ENCODE data around the gene FDXR.

FDXR gene

DNA sequence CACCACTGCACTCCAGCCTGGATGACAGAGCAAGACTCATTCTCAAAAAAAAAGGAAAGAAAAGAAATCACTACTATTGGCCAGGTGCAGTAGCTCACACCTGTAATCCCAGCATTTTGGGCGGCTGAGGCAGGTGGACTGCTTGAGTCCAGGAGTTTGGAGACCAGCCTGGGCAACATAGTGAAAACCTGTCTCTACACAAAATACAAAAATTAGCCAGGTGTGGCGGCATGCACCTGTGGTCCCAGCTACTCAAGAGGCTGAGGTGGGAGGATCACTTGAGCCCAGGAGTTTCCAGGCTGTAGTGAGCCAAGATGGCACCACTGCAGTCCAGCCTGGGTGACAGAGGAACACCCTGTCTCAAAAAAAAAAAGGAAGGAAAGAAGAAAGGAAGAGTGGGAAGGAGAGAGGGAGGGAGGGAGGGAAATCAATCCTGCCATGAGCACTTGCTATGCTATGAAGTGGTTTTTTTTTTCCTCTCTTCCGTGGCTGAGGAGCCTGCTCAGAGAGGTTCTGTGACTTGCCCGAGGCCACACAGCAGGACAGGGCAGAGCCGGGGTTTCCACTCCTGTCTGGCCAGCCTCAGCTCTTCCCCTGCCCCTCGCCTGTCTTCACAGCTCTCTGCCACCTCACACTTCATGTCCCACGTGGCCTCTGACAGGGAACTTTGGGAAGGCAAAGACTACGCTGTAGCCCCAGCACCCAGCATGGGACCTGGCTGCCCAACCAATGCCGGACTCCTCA, 24.0 kb downstream of the FDXR start:
- H3K27ac Mint-ChIP-seq = no peak overlapping the region
- no peak for DNase-seq
- H3K36me3 Mint-ChIP-seq (ENCODE audit: low read depth) = no peaks in the 10 kb centered on the region
- H3K4me1 Mint-ChIP-seq = peaks cover 7% of the 10 kb centered on the region
- no peaks in the 10 kb centered on the region for H3K9me3 Mint-ChIP-seq
- H3K27me3 Mint-ChIP-seq (ENCODE audit: low read depth, poor library complexity) = peaks cover 90% of the 10 kb centered on the region
- H3K4me3 Mint-ChIP-seq = no peak overlapping the region
- TF ChIP-seq, protein P1, sequence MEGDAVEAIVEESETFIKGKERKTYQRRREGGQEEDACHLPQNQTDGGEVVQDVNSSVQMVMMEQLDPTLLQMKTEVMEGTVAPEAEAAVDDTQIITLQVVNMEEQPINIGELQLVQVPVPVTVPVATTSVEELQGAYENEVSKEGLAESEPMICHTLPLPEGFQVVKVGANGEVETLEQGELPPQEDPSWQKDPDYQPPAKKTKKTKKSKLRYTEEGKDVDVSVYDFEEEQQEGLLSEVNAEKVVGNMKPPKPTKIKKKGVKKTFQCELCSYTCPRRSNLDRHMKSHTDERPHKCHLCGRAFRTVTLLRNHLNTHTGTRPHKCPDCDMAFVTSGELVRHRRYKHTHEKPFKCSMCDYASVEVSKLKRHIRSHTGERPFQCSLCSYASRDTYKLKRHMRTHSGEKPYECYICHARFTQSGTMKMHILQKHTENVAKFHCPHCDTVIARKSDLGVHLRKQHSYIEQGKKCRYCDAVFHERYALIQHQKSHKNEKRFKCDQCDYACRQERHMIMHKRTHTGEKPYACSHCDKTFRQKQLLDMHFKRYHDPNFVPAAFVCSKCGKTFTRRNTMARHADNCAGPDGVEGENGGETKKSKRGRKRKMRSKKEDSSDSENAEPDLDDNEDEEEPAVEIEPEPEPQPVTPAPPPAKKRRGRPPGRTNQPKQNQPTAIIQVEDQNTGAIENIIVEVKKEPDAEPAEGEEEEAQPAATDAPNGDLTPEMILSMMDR (IDR thresholded peaks at IDR 0.05) = no peak

DNA sequence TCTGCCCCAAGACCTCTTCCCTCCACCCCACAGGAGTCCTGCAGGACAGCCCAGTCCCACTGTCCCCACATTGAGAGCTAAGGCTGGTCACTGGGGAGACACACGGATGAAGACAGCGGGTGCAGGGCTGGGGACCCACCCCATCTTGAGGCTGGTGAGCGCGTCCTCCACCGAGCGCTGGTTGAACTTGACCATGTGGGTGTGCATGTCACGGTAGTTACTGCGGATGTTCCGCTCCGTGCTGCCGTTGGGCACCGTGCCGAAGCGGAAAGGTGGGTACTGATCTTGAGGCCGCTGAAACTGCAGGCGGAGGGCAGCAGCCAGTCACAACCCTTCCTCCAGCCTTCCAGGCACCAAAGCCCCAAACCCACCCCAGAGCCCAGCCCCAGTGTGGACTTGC, 26.2 kb downstream of the FDXR start:
- Mint-ChIP-seq H3K4me1 (peaks cover 5% of the 10 kb centered on the region), H3K36me3 (ENCODE audit: low read depth) (no peaks in the 10 kb centered on the region), H3K4me3 (no peak overlapping the region), H3K9me3 (no peaks in the 10 kb centered on the region), H3K27ac (no peak overlapping the region), H3K27me3 (ENCODE audit: low read depth, poor library complexity) (peaks cover 88% of the 10 kb centered on the region)
- no peak for DNase-seq
- TF ChIP-seq, protein P1 (IDR thresholded peaks at IDR 0.05) = no peak

DNA sequence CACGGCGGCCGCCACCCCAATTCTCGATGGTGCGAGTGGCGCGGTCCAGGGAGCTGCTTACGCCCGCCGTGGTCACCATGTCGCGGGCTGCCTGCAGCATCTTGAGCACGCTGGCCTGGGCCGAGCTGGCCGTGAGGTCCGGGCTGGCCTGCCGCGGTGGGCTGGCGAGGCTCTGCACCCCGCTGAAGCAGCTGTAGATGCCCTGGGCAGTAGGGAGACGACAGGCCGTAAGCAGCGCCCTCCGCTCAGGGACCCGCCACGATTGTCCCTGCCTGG, 29.5 kb downstream of the FDXR start:
- DNase-seq = no peak
- Mint-ChIP-seq H3K36me3 (ENCODE audit: low read depth) (peaks cover 3% of the 10 kb centered on the region), H3K27ac (no peak overlapping the region), H3K4me3 (no peak overlapping the region), H3K4me1 (peaks cover 37% of the 10 kb centered on the region), H3K27me3 (ENCODE audit: low read depth, poor library complexity) (peaks cover 70% of the 10 kb centered on the region), H3K9me3 (no peaks in the 10 kb centered on the region)
- TF ChIP-seq, protein P1 (IDR thresholded peaks at IDR 0.05) = no peak

DNA sequence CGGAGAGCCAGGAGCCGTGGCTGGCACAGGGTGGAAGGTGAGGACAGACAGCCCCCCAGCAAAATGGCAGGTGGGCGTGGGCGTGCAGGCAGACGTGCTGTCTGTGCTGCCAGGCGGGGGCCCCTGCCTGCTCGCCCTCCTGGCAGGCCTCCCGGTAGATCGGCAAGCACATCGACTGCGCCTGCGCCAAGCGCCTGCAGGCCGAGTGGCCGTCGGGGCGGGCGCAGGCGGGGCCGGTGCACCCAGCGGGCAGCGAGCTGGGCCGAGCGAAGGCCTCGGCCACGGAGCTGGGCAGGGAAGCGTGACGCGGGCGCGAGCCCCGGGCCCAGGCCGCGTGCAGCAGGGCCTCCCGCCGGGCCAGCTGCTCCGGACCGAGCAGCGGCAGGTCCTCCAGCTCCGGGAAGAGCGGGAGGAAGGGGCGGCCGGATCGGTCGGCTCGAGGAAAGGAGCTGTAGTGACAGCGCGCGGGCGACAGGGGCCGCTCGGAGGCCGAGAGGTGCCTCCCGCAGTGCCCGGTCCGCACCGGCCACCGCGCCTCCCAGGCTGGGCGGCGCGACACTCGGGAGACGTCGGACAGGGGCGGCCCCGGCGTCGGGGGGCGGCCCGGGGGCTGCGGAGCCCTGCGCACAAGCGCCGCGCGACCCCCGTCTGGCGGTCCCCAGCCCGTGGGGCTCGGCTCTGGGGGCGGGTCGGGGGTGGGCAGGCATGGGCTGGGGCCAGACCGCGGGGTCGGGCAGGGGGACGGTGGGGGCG, 30.0 kb downstream of the FDXR start:
- DNase-seq = peak; percentile 82
- H3K36me3 Mint-ChIP-seq (ENCODE audit: low read depth) = peaks cover 6% of the 10 kb centered on the region
- no peaks in the 10 kb centered on the region for H3K9me3 Mint-ChIP-seq
- no peak overlapping the region for H3K27ac Mint-ChIP-seq
- peaks cover 65% of the 10 kb centered on the region for H3K27me3 Mint-ChIP-seq (ENCODE audit: low read depth, poor library complexity)
- peaks cover 43% of the 10 kb centered on the region for H3K4me1 Mint-ChIP-seq
- no peak overlapping the region for H3K4me3 Mint-ChIP-seq
- TF ChIP-seq, protein P1 (IDR thresholded peaks at IDR 0.05) = peak; percentile 44

DNA sequence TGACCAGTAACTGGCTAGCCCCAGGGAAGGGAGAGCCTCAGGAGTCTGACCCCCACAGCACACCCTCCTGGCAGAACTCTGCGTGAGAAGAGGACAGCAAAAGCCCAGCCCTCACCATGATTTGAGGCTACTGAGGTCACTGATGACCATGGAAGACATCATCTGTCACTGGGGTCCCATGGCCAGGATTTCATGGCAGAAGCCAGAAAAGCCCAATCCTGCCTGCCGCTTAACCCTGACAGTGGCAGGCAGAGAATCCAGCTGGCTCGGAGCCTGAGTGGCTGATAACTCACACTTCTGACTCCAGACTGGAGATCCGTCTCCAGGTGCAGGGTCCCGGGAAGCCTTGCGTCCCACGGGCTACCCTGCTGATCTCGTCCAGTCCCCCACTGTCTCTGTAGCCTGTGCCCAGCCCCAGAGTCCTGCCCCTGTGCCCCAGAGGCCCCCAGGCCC, 30.6 kb downstream of the FDXR start:
- Mint-ChIP-seq H3K9me3 (no peaks in the 10 kb centered on the region), H3K4me3 (no peak overlapping the region), H3K27me3 (ENCODE audit: low read depth, poor library complexity) (peaks cover 59% of the 10 kb centered on the region), H3K27ac (no peak overlapping the region), H3K36me3 (ENCODE audit: low read depth) (peaks cover 6% of the 10 kb centered on the region), H3K4me1 (peaks cover 46% of the 10 kb centered on the region)
- no peak for DNase-seq
- TF ChIP-seq, protein P1 (IDR thresholded peaks at IDR 0.05) = no peak
